Right cardiac atrium (tissue), 5 donors: ENCODE measurements around the gene RAPGEF1. TPM values are rescaled to one million over a fixed set of nuclear protein-coding genes. Genes with fewer than 3 reads are reported as not detected.

Experiments
- ATAC-seq, 2 donors: fragments of 200-7000 bp; cut with Tn5 transposase; one replicate each; pipeline versions ENCODE4 v1.8.0 to v1.9.1; 2020; ENCODE audit warnings: moderate library complexity in 2 of 2, mild to moderate bottlenecking in 1 of 2
- DNase-seq, 3 donors: peaks; one replicate each; pipeline ENCODE4 v3.0.0-alpha.2; 2020
- H3K27ac ChIP-seq: one replicate; pipeline ENCODE4 v1.5.1; 2013; ENCODE audit warnings: mild to moderate bottlenecking, low read length, control low read depth, moderate library complexity
- H3K27me3 ChIP-seq: one replicate; pipeline ENCODE4 v1.6.1; 2013; ENCODE audit not compliant: control insufficient read depth, insufficient read depth
- H3K4me1 ChIP-seq: one replicate; pipeline ENCODE4 v1.6.1; 2013; ENCODE audit warnings: low read length; ENCODE audit not compliant: control insufficient read depth, insufficient read depth
- H3K4me3 ChIP-seq: one replicate; pipeline ENCODE4 v1.5.1; 2013; ENCODE audit warnings: low read length, control low read depth
- H3K9me3 ChIP-seq: one replicate; pipeline ENCODE4 v1.6.1; 2013; ENCODE audit warnings: low read length; ENCODE audit not compliant: control insufficient read depth
- WGBS: extraction: QIAGEN DNeasy Blood & Tissue Kit; methylation state at CpG from one replicate; pipeline ENCODE4 v1.1.7; 2013; 5-methylcytosine and 5-hydroxymethylcytosine counted together
- intact Hi-C, 4 donors: fragments of 100-400 bp; cut with DNase I; formaldehyde crosslinking; loops; one replicate each; pipeline versions ENCODE4 v1.11.0 to v1.14.0; 2022 to 2023
- polyA plus RNA-seq: library from polyadenylated mRNA; stranded (reverse); fragments of 200-250 nt; gene quantifications from one replicate; pipeline ENCODE4 v1.2.3, GENCODE V29; 2013
- total RNA-seq, 4 donors: library from RNA; stranded (reverse); fragmentation: NEBNext Ultra II Directional; extraction: Animal tissue kit (Norgen Biotek cat#: 25700); gene quantifications; one replicate each; pipeline ENCODE4 v1.2.1, GENCODE V29; 2021
- donor health status: healthy with polysubstance abuse.
- donor health status: DM: no; HTN: yes; CAD: no.
- donor health status: DM: no; HTN: no; CAD: no.
- donor health status: DM: no; HTN: yes; CAD: no; lungs with severe emphysema.
- donor health status: DM: yes; HTN: yes; CAD: no.

The RAPGEF1 gene
- total and polyA plus RNA-seq, 5 donors = 58.5 to 100 (median 88.6) TPM

DNA sequence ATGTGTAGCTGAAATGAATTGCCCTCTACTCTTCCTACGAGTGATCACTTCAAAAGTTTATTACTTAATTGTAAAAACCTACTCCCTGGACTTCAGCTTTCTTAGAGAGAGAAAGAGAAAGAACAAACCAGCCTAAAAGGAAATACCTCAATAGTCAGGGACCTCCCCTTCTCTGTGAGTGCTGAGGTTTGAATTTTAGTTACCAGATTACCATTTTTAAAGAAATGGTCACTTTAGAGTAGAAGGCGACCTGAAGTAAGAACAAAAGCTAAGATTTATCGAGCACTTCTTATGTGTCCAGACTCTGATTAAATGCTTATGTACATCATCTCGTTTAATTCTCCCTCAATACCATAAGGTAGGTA lies 11.3 kb downstream of the RAPGEF1 start:
- WGBS = 68% methylated on average over 4 of the region's 4 CpGs
- intact Hi-C loops = no loop called here
- ATAC-seq (no peak), DNase-seq (no peak)
- Histone ChIP-seq H3K27me3 (no peaks in the 10 kb centered on the region), H3K27ac (no peak overlapping the region), H3K4me3 (no peak overlapping the region), H3K9me3 (no peaks in the 10 kb centered on the region), H3K4me1 (peaks cover 14% of the 10 kb centered on the region)

DNA sequence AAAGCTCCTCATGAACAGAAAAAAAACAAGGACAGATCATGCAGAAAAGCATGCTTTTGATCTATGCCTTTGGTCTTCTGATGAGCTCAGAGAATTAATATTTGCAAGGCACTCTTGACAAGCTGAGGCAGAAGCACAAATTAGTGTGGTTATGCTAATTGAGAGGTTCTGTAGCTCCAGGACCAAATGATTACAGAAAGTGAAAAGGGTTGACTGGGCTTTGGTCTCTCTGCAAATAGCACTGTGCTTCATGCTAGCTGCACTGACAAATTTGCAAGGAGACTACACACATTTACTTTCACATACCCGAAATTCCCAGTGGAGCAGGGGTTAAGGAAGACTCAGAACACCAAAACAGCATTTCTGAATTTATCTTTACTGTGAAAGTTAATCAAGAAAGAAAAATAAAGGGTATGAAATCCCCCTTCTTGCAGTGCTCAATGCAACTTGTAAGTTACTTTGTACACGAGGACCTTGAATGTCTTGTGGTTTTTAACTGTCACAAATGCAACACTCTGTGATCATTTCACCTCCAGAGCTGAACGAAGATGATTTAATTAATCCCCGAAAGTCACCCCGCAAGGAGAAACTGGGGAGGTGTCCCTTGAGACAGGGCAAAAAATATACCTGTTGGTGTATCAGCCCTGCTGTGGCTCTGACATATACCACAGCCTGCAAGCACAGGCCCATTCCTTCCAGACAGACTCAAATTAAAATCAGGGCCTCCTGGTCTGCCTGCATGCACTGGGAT lies 11.9 kb downstream of the RAPGEF1 start:
- H3K27ac ChIP-seq = no peak overlapping the region
- ATAC-seq = no peak
- no peak overlapping the region for H3K4me3 ChIP-seq
- WGBS = 58% methylated on average over 5 of the region's 5 CpGs
- no peaks in the 10 kb centered on the region for H3K27me3 ChIP-seq
- intact Hi-C loops = no loop called here
- no peak for DNase-seq
- H3K9me3 ChIP-seq = no peaks in the 10 kb centered on the region
- H3K4me1 ChIP-seq = peaks cover 11% of the 10 kb centered on the region

DNA sequence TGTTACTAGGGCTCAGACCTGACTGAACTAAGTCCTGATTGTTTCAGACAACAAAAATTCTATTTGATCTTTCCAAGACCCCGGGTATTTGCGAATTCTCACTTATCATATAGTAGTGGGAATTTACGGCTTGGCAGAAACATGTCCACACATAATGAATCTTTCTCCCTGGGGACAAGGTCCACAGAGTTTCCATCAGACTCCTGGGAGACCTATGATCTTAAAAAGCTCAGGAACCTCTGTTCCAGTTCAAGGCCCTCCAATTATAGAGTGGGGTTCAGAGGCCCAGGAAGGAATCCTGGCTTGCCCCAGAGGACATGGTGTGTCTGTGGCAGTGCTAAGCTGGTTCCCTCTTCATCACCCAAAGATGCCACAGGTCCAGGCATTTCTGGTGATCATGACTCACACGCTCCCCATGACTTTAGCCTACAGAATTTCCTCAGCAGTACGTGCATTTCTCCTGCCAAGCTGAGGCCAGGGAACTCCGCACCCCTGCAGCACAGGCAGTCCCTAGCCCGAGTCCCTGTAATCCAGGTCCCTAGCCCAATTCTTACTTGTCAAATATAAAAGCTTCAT lies 12.6 kb downstream of the RAPGEF1 start:
- intact Hi-C loops = no loop called here
- H3K9me3 ChIP-seq = no peaks in the 10 kb centered on the region
- peak overlapping the region; percentile 42 for H3K27ac ChIP-seq
- ATAC-seq (peak in 1 of 2 donors; percentile 15), DNase-seq (no peak)
- 63% methylated on average over 7 of the region's 7 CpGs for WGBS
- H3K4me1 ChIP-seq = peaks cover 7% of the 10 kb centered on the region
- no peaks in the 10 kb centered on the region for H3K27me3 ChIP-seq
- no peak overlapping the region for H3K4me3 ChIP-seq

DNA sequence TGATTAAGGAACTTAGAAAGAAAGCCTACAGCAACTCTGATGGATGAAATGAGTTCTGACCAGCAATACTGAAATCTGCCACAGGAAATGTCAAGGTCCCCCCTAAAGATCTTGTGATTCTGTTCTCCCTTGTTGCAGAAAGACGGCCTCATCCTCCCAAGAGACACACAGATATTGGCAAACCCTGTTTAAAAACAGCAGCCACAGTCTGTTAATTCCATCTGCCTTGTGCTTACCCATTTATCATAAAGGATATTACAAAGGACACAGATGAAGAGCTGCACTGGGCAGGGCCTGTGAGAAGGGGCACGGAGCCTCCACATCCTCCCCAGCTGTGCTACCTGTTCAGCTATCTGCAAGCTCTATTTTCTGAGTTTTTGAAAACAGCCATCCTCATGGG lies 15.2 kb downstream of the RAPGEF1 start:
- no peak for ATAC-seq
- Histone ChIP-seq H3K4me3 (no peak overlapping the region), H3K4me1 (peaks cover 9% of the 10 kb centered on the region), H3K9me3 (no peaks in the 10 kb centered on the region), H3K27me3 (no peaks in the 10 kb centered on the region), H3K27ac (no peak overlapping the region)
- no peak for DNase-seq
- WGBS = 55% methylated on average over 2 of the region's 2 CpGs
- intact Hi-C loops = no loop called here

DNA sequence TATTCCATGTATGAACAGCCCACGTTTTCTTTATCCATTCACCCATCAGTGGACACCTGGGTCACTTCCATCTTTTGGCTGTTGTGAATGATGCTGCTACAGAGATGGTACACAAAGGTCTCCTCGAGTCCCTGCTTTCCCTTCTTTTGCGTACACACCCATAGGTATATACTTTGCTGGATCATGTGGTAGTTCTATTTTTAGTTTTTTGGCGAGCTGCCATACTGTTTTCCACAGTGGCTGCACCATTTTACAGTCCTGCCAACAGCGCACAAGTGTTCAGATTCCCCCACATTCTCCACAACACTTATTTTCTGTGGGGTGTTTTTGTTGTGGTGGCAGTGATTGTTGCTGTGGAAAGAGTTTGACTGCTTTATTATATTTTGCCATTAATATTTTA lies 16.2 kb downstream of the RAPGEF1 start:
- H3K27me3 ChIP-seq = no peaks in the 10 kb centered on the region
- H3K4me1 ChIP-seq = peaks cover 7% of the 10 kb centered on the region
- H3K9me3 ChIP-seq = no peaks in the 10 kb centered on the region
- H3K4me3 ChIP-seq = no peak overlapping the region
- 51% methylated on average over 5 of the region's 5 CpGs for WGBS
- intact Hi-C loops = no loop called here
- no peak overlapping the region for H3K27ac ChIP-seq
- ATAC-seq (no peak), DNase-seq (no peak)

DNA sequence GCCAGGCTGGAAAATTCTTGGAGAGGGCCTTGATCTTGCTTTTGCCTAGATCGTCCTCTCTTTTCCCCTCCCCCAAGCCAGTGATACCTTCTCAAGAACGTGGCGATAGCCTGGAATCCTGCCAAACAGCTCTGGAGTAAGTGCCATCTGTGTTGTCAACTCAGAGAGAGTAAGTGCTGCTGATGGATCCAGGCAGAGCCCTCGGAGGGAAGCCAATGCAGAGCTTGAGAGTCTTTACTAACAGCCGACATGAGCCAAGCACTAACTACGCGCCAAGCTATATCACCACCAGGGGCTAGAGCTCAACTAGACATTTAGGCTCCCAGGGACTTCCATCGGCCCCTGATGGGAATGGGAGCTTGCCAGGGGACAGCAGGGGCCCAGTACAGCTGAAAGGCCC lies 17.6 kb downstream of the RAPGEF1 start:
- Histone ChIP-seq H3K27me3 (no peaks in the 10 kb centered on the region), H3K27ac (peak overlapping the region; percentile 59), H3K9me3 (no peaks in the 10 kb centered on the region), H3K4me1 (peaks cover 7% of the 10 kb centered on the region), H3K4me3 (no peak overlapping the region)
- WGBS = 51% methylated on average over 8 of the region's 8 CpGs
- ATAC-seq = peak; percentile 81 to 88
- intact Hi-C loops = no loop called here
- DNase-seq = peak; percentile 69 to 83 (median 80)

DNA sequence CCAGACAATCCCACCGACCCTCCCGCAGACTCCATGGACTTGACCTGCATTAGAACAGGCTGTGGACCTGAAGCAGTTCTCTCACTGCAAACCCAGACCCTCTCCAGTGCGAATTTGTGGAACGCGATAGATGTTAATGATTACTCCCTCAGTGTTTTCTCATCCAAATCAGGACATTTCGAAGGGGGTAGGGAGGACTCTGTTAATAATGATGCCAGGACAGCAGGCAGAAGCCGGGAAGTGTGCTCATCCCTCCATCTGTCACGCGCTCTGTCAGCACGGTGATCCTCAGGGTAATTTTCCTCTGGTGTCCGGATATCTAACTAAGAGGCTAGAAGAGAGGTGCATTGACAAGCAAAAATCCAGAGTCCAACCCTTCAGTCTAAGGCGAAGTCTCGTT lies 18.8 kb downstream of the RAPGEF1 start:
- H3K27me3 ChIP-seq = no peaks in the 10 kb centered on the region

DNA sequence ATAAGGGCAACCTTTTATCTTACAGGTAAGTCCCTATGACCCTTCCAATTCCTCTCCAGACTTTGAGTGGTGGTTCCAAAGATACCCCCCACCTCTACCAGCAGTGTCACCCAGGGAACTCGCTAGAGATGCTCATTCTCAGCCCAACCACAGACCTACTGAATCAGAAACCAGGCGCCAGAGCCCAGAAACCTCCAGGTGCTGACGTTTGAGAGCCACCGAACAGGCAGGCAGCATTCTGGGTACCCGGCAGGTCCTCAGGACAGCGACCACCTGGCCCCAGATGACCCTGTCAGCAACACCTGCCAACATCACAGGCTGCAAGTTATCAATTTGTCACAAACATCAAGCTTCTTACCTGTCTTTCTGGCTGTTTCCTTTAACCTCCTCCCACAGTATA lies 19.5 kb downstream of the RAPGEF1 start:
- Histone ChIP-seq H3K4me1 (peaks cover 17% of the 10 kb centered on the region), H3K27me3 (no peaks in the 10 kb centered on the region), H3K27ac (no peak overlapping the region), H3K9me3 (no peaks in the 10 kb centered on the region), H3K4me3 (no peak overlapping the region)
- intact Hi-C loops = no loop called here
- ATAC-seq (no peak), DNase-seq (no peak)
- WGBS = 89% methylated on average over 6 of the region's 6 CpGs

More for the DNA sequence above, 18.8 kb downstream of the RAPGEF1 start:
- no peak overlapping the region for H3K27ac ChIP-seq
- 92% methylated on average over 13 of the region's 13 CpGs for WGBS
- intact Hi-C loops = no loop called here
- no peak overlapping the region for H3K4me3 ChIP-seq
- no peak for DNase-seq
- no peaks in the 10 kb centered on the region for H3K9me3 ChIP-seq
- ATAC-seq = no peak
- peaks cover 14% of the 10 kb centered on the region for H3K4me1 ChIP-seq

DNA sequence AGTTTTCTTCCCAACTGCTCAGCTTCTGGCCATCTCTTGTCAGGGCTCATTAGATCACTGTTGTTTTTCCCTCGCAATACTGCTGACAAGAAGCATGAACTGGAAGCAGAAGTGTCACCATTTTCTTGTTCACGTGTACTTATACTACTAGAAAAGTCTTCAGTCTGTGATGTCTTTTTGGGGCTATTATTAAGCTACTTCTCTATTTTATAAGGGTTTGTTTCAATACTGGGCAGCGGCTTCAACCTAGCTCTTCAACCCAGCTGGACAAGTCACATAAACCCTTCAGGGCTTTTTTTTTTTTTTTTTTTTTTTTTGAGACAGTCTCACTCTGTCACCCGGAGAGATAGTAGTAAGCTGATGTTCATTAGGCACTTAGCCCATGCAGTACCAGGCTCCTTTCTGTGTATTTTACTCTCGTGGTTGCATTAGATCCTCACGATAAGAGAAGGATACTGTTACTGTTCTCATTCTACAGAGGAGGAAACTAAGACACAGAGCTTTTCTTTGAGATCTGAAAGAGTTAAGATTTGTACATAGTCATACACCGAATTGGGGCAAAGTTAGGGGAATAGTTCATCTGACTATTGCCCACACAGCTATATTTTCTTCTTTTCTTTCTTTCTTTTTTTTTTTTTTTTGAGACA lies 20.5 kb downstream of the RAPGEF1 start:
- peaks cover 19% of the 10 kb centered on the region for H3K4me1 ChIP-seq
- no peaks in the 10 kb centered on the region for H3K9me3 ChIP-seq
- H3K27ac ChIP-seq = no peak overlapping the region
- ATAC-seq (no peak), DNase-seq (no peak)
- H3K4me3 ChIP-seq = no peak overlapping the region
- WGBS = 43% methylated on average over 7 of the region's 7 CpGs
- no peaks in the 10 kb centered on the region for H3K27me3 ChIP-seq
- intact Hi-C loops = no loop called here

DNA sequence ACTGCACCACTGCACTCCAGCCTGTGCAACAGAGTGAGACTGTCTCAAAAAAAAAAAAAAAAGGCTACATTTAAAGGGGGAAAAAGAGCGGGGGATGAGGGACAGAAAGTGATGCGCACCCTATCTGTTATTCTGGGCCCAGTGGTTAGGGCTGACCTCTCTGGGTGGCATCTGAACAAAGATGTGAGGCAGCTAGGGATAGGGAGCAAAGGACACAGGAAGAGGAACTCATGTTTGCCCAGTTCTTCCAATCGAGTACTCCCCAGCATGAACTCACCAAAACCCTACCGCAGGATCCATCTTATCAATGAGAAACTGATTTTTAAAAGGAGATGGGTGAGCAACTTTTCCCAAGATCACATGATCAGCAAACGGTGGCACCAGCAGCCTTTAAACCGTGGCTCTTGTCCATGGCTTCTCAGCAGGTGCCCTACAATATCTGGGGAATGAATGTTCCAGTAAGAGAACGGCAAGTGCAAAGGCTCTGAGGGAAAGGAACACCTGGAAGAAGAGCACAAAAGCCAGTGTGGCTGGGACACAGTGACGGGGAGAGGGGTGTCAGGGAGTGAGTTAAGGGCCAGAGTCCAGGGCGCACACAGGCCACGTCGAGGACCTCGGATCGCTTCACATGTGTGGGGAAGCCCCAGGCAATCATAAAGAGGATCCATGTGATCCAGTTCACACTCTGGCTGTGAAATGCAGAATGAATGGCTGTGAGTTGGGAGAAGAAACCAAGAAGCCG lies 22.0 kb downstream of the RAPGEF1 start:
- WGBS = 89% methylated on average over 14 of the region's 14 CpGs
- H3K4me3 ChIP-seq = no peak overlapping the region
- H3K9me3 ChIP-seq = no peaks in the 10 kb centered on the region
- ATAC-seq = no peak
- intact Hi-C loops = no loop called here
- H3K27me3 ChIP-seq = no peaks in the 10 kb centered on the region
- peaks cover 19% of the 10 kb centered on the region for H3K4me1 ChIP-seq
- no peak for DNase-seq
- H3K27ac ChIP-seq = no peak overlapping the region

DNA sequence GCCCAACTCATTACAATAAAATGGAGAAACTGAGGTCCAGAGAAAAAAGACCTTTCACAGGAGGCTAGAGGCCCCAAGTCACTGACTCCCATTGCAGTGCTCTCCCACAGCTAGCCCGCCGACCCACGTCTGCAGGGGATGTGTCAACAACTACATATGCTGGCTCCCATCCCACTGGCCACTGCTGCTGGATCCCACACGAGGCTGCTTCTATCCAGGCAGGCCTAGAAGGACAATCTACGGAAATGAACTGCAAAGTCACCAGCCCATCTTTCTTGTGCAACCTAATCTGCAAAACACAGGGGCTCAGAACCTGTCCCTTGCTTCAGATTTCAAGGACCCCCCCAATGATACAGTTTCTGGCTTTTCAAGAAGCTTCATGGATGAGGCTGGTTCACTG lies 24.0 kb downstream of the RAPGEF1 start:
- Histone ChIP-seq H3K9me3 (no peaks in the 10 kb centered on the region), H3K27ac (peak overlapping the region; percentile 37), H3K4me1 (peaks cover 22% of the 10 kb centered on the region), H3K4me3 (no peak overlapping the region), H3K27me3 (no peaks in the 10 kb centered on the region)
- DNase-seq (peak; percentile 69 to 88 (median 75)), ATAC-seq (peak; percentile 25 to 39)
- intact Hi-C loops = no loop called here
- WGBS = 35% methylated on average over 5 of the region's 5 CpGs
